Right renal pelvis (tissue), 4 donors: ENCODE measurements around the gene RAET1E. TPM values are rescaled to one million over a fixed set of nuclear protein-coding genes. Genes with fewer than 3 reads are reported as not detected.
"Not testable (repeated sequence)": the region's sequence is repeated elsewhere in the genome, so short reads cannot be mapped to it uniquely, and the experiment has no call there.

Source experiments
- DNase-seq, 4 donors: peaks; one replicate each; pipeline ENCODE4 v3.0.0-alpha.2; 2013; ENCODE audit warnings: low read depth in 4 of 4, low spot score in 3 of 4, missing footprints in 1 of 4
- polyA plus RNA-seq, 4 donors: library from polyadenylated mRNA; unstranded; fragments of 120-200 nt; gene quantifications; one replicate each; pipeline ENCODE4 v1.2.1, GENCODE V29; 2013; ENCODE audit not compliant: insufficient read length in 4 of 4

RAET1E gene
- polyA plus RNA-seq, 4 donors, result 0.40 to 0.93 (median 0.63) TPM

DNA sequence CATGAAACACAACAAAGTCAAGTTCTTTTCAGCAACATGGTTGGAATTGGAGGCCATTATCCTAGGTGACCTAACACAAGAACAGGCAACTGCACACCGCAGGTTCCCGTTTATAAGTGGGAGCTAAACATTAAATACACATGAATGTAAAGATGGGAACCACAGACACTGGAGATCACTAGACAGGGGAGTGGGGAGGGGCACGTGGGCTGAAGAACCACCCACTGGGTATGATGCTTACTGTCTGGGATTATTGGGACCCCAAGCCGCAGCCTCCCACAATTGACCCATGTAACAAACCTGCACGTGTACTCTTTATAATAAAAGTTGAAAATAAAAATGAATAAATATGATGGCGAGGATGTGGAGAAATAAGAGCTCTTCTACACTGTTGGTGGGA is 33.6 kb upstream of the RAET1E start:
- no peak for DNase-seq

DNA sequence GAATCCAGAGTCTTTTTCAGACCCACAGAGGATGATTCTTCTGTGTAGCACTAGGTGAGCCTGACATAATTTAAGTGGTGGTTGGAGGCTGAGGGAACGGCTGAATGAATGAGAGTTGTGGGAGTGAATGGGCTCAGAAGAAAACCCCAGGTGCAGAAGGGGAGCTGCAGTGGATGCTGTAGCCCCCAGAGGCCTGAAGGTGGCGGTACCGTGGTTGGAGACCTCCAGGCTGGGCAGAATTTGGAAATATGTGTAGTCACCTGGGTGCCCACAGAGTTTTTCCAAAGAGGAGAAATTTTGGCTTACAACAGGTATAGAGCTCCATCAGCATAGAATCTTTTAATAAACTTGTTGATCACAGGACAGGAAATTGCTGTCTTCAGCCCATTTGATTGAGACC is 31.5 kb upstream of the RAET1E start:
- no peak for DNase-seq

DNA sequence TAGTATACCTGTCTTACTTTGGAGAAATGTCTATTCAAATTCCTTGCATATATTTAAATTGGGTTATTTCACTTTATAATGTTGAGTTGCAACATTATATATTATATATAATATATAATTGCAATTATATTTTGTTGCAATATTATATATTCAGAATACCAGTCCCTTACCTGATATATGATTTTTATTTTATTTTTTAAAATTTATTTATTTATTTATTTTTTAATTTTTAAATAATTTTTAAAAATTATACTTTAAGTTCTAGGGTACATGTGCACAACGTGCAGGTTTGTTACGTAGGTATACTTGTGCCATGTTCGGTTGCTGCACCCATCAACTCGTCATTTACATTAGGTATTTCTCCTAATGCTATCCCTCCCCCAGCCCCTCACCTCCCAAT is 29.1 kb upstream of the RAET1E start:
- not testable (repeated sequence) for DNase-seq

DNA sequence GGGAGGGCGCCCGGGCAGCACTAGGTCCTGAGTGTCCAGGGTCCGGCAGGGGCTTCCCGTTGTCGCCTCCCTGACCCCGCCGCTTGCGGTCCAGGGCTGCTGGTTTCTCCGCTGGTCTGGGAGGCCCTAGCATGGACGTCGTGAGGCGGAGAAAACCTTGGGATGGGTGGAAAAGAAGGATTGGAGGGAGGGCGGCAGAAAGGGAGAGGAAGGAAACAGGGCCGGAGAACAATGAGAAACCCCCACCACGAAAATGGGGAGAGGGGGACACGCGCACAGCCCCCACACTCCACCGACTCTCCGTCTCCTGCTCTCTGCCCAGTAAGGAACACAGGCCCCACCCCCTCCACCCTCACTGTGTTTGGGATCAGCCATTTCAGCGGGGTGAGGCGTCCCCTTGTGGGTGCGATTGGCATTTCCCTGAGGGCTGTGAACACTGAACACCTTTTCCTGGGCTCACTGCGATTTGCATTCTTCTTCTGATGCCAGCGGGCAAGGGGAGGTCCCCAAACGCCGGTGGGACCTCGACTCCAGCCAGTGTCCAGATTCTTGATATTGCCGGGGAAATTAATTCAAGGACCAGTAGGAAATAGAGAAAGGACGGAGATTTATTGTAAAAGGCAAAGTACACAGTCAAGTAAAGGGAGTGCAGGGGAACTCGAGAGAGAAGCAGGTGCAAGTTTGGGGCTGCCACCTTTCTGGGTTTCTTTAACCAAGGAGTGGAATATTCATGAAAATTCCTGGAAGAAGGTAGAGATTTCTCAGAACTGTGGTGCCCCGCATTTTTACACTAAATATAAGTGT is 28.3 kb upstream of the RAET1E start:
- DNase-seq, result peak in 3 of 4 donors; percentile 60 to 74 (median 72)

DNA sequence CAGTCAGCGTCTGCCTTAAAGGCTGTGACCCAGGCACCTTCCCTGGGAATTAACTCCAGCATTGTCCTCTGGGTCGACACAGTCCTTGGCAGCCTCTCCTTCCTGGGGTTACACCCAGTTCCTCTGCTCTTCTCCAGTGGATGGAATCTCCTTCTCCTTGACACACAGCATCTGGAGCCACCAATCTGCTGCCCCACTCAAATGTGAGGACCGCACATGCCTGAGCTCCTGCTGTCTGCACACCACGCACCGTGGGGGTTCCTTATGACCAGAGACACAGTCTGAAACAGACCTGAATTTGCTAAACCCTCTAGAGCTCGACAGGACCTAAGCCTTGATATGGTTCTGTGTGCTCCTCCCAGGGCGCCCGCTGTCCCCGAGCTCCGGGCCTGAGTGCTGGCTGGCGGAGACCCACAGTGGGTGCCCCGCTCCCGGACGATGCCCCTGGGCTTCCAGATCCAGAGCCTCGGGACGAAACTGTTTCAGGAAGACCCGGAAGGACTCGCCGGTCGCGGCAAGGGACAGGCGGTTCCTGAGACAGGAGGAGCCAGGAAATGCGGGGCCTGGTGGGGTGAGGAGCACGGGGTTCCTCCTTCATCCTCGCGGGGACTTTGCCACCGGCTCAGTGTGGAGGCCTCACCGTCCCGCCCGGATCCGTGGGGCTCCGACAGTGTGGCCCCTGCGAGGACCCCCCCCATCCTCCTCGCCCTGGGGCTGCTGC is 27.5 kb upstream of the RAET1E start:
- no peak for DNase-seq

DNA sequence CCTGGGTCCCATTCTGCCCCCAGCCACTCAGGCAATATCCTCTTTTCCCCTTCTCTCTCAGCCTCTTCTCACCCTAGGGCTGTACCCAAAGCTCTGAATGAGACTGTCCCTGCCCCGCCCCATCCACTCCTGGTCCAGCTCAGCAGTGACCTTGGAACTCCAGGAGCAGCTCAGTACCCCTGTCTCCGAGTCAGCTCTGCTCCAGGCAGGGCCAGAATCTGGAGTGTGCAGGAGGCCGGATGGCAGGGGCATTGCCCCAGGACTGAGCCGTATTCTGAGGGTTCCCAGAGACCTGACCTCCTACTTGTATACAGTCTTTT is 27.0 kb upstream of the RAET1E start:
- DNase-seq, result no peak

DNA sequence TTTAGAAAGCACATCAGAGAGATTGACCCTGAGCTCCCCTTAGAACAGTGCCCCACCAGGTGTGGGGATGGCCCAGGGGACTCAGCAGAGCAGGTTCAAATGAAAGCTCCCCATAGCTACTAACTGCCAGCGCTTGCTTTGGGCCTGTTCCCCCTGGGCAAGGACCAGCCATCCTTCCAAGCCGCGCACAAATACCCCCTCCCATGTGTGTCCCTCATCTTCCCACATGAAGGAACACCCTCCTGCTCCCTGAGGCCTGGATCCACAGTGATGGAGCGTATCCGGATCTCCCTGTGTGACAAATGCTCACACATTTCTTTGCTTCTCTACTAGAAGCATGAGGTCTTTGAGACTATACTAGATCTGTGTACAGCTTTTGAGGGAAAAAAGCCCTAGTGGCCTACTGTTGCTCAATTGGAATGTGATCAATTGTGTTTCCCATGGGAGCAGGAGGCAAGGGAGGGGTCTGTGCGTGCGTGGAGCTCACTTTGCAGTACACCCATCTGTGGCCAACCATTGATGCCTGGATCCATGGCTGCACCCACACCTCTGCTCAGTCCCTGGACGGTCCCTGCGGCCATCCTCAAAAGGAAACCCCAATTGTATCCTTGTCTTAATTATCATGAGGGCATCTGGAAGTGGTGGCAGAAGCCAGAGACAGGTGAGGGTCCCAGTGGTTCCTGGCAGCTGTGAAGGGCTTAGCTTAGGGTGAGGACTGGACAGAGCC is 26.5 kb upstream of the RAET1E start:
- DNase-seq, result no peak

DNA sequence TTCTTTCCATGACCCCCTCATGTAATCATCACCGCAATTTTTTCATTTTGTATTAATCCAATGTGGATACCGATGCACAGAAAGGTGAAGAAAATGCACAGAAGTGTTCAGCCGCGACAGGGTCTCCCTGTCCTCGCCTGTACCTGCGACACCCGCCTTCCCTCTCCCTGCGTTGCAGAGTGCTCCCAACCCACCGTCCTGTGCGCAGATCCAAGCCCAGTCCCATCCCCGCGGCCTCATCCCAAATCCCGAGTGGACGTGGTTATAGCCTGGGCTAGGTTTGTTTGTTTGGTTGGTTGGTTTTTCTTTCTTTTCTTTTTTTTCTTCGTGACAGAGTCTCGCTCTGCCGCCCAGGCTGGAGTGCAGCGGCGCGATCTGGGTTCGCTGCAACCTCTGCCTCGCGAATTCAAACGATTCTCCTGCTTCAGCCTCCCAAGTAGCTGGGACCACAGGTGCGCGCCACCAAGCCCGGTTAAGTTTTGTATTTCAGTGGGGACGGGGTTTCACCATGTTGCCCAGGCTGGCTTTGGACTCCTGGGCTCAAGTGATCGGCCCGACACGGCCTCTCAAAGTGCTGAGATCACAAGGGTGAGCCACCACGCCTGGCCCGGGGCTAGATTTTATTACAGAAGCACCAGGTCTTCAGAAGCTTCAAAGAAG is 25.5 kb upstream of the RAET1E start:
- DNase-seq, result no peak

DNA sequence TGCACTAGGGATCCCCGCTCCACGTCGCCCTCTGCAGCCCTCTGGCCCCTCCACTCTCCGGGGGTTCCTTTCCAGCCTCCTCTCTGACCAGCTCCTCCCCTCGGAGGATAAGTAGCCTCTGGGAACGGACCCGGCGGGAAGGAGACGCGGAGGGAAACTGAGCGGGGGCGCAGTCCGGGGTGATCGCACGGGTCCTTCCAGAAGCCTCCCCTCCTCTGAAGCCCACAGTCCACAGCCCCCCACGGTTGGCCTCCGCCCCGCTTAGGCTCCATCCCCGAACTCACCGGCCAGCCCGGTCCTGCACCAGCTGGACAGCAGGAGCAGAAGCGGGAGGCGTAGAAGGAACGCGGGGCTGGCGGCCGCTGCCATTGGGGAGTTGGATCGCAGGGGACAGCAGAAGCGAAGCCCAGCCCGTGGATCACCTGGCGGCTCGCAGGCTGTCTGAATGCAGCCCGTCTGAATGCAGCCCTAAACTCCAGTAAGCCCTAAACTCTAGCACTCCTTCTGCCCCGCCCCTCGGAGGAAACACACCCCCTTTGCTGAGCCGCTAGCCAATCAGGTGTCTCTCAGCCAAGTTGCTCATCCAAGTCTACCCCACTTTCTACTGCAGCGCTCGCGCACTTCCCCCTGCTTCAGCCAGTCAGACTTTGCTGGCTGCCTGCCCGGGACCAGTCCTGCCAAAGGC is 24.9 kb upstream of the RAET1E start, which contains the start of gene RAET1G:
Gene RAET1G (minus strand): TSS at position 480 of the 685 bp plus-strand sequence. CDS start 111 bp downstream, at position 369.
- DNase-seq, result peak; percentile 73 to 84 (median 74)

DNA sequence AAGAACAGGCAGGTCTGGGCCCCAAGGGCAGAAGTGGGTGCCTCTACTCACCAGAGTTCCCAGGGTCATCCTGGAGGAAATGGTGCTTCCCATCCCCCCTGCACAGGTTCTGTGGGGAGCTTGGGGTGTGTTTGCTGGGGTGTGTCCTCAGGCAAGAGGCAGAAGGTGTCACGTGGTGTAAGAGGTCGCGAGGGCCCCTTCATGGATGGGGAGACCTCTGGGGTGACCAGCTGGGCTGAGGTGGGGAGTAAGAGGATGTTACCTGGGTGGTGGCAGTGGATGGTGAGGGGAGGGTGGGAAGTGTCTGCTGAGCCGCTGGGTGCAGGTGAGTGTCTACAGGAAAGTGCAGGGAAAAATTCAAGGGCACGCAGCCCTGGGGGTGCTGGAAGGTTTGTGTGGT is 24.2 kb upstream of the RAET1E start:
- DNase-seq, result not testable (repeated sequence)

DNA sequence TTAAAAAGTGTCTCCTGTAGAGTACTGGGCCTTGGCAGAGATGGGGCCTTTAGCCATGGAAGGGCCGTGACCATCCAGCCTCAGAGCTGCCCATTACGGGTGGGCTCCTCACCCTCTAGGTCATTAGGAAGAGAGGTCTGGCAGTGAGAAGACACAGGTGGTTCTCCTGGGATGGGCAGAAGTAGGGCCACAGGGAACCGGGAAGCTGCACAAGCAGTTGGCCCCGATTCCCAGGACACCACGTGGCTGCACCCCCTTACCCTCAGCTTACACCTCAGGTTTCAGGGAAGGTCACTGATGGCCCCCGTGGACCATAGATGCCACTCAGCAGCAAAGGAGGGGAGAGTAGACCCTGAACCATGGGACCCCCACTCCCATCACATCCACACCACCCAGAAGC is 23.4 kb upstream of the RAET1E start:
- DNase-seq, result no peak

DNA sequence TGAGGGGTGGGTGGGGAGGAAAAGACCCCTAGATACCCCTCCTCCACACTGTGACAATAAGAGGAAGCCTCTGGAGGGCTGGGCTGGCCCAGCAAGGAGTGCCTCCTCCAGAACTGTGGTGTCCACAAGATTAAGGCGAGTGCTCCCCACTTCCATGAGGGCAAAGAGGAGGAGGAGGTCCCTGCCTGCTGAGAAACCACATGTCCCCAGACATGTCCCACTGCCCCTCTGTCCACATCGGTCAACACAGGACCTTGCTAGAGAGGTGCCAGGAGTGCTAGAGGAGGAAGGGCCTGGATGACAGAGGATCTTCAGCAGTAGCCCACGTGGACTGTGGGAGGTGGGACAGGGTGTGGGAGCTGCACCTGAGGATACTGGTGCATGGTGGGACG is 21.9 kb upstream of the RAET1E start:
- DNase-seq, result no peak

DNA sequence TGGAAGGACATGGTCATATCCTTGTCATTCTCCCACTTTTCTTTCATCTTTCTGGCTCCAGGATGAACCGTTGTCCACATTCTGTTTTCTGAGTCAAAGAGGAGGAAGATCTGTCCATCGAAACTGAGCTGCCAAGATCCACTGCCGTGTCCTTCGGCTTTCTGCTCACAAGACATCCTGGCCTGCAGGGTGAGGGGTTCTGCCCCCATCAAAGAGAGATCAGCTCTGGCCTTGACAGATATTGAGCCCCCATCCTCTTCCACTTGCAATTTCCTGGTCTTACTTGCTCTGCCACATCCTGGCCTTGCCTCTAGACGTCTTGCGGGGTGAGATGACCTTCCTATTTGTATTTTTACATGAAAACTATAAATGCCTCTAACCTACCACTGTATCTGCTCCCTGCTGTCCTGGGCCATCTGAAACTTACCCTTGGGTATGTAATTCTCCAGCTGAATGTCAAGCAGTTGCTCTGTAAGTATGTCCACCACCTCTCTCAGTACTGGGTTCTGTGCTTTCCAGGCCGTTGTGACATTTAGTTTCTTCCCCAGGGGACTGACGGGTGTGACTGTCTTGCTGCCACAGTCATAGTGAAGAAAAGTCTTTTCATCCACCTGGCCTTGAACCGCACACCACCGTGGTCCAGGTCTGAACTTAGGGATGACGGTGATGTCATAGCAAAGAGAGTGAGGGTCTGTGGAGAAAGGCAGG is 21.4 kb upstream of the RAET1E start:
- not testable (repeated sequence) for DNase-seq

DNA sequence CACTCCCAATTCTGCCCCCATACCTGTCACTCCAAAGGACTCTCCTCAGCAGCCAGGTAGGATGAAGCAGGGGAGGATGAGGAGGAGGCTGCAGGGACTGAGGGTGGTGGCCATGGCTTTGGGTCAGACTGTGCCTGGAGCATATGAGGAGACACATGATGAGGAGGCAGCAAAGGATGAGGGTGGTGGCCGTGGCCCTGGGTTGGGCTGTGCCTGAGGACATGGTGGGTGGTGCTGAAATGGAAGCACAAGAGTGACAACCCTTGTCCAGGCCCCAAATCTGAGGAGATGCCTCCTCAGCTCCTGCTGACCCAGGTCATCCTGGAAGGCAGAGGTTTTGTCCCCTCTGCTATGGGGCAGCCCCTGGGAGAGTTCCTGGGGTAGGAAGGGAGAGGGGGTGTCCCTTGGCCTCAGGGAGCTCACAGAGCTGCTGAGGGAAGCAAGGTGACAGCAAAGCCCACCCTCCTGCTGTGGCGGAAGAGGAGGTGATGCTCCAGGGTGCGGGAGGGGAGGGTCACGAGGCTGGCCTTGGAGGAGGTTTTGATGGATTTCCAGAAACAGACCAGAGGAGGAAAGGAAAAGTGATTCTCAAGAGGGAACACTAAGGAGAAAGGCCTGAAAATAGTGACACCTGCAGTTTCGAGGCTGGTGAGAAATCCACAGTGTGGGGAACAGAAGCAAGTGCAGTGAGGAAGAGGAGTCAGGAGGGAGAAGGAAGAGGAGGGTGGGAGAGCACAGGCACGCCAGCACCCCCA is 20.4 kb upstream of the RAET1E start:
- no peak for DNase-seq

DNA sequence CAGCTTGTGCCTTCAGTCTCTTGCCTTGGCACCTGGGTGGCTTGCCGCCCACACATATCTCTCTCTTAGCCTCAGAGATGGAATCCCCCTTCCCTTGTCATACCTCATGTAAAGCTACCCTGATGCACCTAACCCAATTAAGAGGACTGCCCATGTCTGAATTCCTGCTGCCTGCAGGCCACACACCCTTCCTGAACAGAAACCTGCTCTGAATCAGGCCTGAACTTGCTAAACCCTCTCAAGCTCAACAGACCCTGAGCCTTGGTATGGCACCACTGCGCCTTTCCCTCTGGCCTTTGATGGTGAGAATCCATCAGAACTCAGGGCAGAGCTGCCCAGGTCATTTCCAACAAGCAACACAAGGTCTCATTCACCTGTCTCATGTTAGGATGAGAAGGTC is 19.8 kb upstream of the RAET1E start:
- DNase-seq, result no peak

DNA sequence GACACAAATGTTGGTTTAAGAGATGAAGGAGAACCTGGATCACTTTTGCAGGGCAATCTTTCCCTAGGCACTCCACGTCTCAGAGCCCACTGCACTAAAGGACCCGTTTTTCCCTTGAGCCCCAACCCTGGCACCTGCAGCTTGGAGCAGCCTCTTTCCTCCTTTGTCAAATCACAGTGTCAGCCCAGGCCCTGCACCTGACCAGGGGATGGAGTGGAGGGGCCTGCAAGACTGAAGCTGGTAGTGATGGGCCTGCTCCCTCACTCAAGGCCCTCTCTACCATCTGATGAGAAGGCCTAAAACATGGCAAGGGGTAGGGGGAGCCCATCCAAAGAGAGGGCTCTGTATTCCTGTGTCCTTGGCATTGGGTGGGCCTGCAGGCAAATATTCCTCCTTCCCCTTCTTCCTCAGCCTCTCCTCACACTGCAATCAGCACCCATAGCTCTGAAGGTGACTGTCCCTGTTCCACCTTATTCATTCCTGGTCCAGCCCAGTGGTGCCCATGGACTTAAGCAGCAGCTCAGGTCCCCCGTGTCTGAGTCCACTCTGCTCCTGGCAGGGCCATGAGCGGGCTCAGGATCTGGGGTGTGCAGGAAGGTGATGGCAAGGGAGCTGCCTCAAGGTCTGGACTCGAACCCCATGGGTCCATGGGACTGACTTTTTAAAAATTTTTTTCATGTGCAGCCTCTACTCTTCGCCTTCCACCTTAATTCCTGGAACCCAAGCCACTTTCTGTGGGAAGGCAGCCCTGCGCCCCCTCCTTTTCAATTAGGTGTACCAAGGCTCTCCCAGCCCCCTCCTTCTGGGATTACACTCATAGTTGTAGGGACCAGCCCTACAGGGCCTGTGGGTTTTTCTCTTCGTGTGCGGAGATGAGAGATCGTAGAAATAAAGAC is 18.3 kb upstream of the RAET1E start:
- DNase-seq, result no peak

DNA sequence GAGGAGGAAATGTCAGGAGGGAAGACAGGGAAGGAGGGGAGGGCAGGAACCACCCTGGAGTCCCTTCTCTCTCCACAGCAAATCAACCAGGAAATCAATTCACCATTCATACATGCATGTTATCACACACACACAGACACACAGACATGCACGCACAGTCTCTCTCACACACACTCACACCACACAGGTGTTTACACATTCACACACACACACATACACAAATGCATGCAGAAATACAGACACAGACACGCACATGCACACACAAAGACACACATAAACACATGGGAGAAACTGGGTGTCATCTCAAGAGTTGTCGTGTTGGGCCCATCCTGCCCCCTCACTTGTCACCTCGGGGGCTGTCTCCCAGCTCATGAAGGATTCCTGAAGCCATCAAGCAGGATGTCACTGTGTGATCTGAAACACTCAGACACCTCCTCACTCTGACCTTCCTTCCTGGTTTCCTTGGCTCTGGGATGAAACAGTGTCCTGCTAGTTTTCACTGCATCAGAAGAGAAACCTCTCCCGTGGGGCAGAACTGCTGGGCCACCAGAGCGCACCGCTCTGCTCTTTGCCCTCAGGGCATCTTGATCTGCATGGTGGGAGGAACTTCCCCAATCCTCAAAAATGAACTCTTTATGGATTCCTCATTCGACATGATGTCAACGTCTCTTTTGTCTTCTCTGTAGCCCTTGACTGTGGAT is 15.8 kb upstream of the RAET1E start:
- DNase-seq, result no peak
